ENCODE measurements around the gene HSBP1.

- TF ChIP-seq CTCF (IDR thresholded peaks at IDR 0.05), result no peak
- TF ChIP-seq POLR2A (IDR thresholded peaks at IDR 0.05), result no peak
Observed at GRCh38 chr16:83806731-83807130, 1.0 kb upstream of the HSBP1 start.
